Brain pericyte (primary cell): ENCODE results near the gene ENAH.
"Not testable (repeated sequence)": the region's sequence is repeated elsewhere in the genome, so short reads cannot be mapped to it uniquely, and the experiment has no call there.

Experiments used
- DNase-seq: peaks from one replicate; pipeline ENCODE4 v3.0.0-alpha.2; 2012; ENCODE audit warnings: low read depth, low spot score

Gene ENAH

DNA sequence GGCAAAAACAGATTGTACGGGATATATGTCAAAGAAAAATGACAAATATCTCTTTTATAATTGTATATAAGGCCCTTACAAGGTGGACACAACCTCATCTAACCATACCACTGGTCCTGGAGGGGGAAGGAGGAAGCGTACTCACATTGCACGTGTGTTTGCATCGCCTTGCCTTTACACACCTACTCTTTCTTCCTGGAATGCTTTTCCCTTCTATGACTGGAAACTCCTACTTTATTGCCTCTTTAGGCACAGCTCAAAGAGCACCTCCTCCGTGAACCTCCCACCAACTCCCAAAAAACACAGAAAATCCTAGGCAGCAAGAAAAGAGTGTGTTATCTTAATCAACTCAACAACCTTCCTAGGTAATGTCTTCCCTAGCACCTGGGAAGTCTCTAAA, 125.3 kb downstream of the ENAH start:
- no peak for DNase-seq

DNA sequence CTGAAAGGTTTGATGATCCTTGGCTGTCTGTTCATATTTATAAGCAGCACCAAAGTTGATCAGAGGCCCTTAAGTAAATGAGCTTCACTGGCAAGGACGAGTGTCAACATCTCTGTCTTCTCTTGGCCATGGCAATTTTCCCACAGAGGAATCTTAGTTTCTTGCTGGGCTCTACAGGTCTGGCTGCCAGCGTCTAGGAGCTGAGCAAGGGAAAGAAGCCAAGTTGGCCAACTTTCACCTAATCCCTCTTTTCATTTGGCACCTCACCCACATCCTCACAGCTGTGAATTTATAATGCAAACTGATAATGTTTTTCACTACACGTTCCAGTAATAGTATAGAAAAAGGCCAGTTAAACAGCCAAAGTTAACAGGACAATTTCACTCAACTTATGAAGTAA, 126.0 kb downstream of the ENAH start:
- DNase-seq, result no peak

DNA sequence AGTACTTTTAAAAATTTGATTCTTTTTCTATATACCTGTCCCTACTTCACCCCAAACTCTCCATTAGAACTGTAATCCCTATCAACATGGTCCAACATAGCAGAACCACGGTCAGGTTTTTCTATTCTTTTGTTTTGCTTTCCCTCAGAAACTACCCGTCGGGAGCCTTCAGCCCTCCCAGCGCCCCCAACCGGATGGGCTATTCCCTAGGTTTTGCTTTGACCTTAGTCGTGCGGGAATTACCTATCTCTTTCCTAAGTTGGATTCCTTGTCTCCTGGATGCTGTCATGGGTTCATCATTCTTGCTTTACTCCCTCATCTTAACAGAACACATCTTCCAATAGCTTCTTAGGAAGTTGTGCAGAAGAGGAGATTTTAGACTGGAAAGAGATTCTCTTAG, 127.5 kb downstream of the ENAH start:
- DNase-seq, result no peak

DNA sequence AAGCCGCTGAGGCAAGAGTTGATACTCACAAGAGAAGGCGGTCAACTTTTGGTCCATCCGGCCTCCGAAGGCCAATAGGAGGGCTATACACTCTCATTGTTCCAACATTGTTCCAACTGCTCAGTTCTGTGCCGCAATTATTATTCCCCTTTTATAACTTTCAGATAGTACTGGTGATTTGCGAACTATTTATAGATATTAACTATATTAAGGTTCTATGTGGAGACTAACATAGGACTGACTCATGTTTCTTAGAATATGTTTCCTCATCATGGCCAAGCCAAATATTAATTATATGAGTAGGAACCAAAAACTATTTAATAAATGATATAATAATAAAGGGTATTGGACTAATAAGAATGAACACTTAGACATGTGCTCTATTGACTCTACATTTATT, 128.4 kb downstream of the ENAH start:
- DNase-seq, result no peak

DNA sequence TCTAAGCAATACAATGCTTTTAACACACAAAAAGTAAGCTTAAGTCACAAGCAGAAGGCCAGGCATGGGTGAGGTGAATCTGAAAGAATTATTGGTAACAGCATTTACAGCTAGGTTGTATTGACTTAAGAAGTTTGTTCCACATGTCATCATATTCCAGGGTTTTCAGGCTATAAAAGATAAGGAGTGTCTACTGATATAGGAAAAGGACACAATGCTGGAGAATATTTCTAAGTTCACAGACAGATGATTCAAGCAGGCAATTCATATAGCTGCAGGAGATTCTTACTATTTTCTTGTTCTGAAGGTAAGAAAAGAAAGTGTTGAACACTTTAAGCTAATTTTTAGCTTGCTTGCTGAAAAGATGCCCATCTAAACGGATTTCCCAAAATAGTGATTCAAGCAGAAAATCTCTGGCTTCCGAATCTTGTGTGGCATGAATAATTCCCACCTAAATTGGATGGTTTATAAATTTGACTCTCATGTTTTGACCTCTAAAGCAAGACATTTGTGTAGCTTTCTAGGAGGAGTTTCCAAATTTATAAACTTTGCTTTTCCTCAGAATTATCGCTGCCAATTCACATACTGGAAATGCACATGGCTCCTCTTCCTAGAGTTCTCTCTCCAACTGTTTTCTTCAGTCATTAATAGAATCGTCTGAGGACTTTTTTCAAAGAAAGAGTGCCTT, 129.5 kb downstream of the ENAH start:
- no peak for DNase-seq

DNA sequence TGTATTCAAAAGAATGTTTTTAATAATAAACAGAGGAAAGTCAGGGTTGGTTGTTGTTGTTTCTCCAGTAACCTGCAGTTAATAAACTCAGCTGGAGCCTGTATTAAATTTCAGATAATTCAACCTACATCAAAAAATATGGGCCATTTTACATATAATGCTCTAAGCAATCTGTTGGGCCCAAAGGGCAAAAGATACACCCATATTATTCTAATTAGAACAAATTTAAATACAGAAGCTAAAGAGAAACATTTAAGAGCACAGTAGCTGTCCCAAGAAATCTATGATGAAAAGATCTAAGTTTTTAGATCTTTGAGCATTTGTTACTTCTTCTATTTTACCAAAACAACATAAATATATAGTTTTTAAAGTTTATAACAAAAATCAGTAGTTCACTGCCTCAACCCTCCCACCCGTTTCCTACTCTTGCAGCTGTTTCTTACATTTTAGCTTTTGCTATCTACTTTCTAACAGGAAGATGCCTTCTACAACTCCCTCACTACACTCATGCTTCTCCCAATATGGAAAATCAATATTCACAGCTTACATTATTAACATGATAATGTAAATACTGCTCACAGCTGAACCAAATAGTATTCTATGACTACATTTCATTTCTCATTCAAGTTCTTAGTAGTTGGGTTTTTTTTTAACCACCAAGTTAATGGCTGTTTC, 130.2 kb downstream of the ENAH start:
- DNase-seq, result no peak

DNA sequence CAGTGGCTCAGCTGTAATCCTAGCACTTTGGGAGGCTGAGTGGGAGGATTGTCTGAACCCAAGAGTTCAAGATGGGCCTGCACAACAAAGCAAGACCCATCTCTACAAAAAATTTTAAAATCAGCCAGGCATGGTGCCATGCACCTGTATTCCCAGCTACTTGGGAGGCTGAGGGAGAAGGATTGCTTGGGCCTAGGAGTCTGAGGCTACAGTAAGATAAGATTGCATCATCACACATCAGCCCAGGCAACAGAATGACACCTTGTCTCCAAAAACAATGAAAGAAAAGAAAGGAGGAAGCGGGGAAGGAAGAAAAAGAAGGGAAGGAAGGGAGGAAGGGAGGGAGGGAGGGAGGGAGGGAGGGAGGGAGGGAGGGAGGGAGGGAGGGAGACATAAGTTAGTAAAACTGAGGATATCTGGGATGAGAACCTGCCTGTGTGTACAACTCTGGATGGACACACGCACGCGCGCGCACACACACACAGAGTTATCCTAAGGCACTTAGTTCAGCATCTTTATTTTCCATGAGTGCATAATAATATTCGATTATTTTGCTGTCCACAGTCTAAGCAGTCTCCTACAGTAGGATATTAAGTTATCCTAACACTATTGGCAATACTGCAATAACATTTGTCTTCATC, 132.2 kb downstream of the ENAH start:
- DNase-seq, result no peak

DNA sequence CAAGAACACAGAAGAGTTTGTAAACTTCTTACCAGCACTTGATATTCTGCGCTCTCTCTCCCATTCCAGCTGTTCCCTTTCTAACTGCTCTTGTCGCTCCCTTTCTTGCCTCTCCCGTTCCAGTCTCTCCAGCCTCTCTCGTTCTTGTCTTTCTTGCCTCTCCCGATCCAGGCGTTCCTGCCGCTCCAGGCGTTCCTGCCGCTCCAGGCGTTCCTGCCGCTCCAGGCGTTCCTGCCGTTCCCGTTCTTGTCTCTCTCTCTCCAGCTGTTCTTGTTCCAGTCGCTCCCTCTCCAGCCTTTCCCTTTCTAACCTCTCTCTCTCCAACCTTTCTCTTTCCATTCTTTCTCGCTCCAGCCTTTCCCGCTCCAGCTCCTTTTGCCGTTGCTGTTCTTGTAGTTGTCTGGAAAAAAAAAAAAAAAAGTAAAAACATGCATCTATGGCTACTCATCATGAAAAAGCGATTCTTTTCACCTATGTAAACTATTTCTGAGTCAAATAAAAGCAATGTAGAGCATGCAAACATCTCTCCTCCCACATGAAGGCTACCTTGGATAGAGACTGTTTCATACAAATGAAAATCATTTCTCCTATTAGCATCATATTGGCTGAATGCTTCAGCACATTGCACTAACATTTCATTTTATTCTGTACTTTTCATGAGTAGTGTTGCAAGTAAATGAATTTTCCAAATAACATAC, 133.6 kb downstream of the ENAH start:
- DNase-seq, result no peak

DNA sequence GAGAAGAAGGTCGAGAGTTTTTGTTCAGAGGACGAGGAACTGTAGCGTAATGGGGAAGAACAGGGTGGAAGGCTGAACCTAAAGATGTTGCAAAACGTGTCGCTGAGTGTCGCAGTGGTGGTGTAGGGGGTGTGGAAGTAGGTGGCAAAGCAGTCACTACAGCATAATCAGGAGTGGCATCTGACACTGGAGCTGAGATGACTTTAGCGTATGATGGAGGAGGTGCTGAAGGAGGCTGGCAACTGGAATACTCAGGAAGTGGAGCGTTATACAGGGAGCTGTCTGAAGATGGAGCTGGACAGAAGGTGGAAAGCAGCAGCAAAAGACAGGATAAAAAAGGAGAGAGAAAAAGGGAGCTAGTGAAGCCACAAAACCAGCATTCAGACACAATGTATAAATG, 135.2 kb downstream of the ENAH start:
- no peak for DNase-seq

DNA sequence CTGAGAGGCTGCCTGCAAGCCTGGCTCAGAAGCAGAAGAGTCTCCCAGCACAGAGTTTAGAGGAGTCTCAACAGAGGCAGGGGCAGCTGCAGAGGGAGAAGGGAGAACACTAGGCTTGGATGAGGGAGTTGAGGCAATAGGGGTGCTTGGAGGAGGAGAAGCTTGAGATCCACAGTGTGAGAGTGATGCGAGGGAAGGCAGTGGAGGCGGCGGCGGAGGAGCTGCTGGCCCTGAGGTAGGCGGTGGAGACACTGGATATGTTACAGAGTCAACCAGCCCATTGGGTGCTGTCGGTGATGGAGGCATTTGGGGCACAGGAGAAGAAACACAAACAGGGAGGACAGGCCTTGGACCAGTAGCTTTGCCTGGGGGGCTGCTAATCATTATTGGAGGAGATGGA, 135.7 kb downstream of the ENAH start:
- no peak for DNase-seq

DNA sequence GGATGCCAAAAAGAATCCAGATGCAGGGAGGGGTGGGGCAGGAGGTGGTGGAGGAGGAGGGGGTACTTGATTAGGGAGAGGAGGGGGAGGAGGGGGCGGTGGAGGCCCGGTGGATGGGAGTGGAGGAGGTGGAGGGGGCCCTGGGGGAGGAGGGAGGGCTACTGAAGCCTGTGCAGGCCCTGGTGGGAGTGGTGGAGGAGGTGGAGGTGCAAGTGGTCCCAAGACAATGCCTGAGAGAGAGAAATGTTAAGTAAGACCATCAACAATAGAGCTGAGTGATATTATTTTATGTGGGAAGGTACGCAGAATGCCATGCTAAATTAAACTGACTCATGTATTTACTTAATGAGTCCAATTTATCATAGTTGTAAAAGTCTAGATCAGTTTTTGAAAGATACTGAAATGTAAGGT, 138.2 kb downstream of the ENAH start:
- no peak for DNase-seq

DNA sequence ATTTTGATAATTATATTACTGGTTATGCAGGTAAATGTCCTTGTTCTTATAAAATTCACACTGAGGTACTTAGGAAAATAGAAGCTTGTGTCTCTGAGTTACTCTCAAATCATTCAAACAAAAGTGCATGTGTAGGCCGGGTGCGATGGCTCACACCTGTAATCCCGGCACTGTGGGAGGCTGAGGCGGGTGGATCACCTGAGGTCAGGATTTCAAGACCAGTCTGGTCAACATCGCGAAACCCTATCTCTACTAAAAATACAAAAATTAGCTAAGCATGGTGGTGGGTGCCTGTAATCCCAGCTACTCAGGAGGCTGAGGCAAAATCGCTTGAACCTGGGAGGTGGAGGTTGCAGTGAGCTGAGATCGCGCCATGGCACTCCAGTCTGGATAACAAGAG, 139.3 kb downstream of the ENAH start:
- not testable (repeated sequence) for DNase-seq

DNA sequence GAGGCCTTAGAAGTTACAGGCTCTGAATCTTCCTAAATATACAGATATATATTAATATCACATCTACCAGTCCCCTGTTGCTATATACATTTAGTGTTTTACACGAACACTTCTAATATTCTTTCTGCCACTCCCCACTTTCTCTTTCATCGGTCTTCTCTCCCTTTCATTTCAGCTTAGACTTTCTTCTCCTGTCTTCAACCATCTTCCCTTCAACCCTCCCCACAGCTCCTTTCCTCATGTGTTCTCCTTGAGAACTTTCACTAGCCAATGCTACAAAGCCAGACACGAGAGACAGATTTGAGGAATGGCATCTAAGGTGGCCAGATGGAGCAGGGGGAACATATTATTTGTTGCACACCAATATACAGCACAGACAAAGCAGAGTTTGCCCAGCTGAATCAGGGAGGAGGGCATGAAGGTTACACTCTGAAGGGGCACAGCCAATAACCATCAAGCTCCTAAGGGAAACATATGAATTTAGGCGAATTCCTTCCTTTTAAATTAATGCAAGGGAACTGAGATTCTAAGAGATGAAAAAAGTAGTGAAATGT, 141.0 kb downstream of the ENAH start:
- no peak for DNase-seq

DNA sequence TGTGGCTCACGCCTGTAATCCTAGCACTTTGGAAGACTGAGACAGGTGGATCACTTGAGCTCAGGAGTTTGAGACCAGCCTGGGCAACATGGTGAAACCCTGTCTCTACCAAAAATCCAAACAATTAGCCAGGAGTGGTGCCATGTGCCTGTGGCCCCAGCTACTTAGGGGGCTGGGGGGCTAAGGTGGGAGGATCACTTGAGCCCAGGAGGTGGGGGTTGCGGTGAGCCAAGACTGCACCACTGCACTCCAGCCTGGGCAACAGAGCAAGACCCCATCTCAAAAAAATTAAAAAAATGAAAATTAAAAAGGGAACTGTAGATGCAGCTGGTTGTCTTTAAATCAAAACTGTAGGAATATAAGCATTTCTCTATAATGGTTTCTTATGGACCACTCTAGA, 142.2 kb downstream of the ENAH start:
- DNase-seq, result not testable (repeated sequence)

DNA sequence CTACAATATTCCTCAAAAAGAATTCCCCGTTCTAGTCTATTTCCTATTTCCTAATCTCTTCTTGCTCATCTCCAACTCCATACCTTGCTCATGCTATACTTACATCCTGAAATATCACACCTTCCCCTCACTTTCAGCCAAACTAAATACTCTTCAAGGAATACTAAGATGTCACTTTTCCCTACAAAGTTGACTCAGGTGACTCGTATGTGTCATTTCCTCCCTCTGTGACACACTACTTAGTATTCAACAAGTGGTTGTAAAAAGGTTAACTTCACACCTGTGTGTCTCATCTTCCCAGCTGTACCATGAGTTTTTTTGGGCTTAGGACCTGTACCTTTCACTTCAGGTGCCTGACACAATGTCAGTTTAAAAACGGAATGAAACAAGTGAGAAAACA, 143.2 kb downstream of the ENAH start:
- no peak for DNase-seq

DNA sequence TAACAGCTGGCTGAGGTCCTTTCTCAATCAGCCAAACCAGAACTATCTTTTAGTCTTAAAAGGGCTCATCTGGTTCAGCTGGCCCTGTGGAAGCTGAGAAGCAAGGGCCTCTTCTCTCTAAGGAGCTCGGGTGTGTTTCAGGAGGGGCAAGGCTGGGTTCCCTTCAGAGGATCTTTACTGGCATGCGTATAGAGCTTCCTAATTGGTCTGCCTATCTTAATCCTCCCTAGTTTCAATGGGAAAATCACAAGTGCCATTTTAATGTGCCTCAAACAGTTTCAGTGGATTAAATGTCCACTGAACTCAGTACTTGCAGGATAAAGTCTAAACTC, 143.6 kb downstream of the ENAH start:
- DNase-seq, result no peak

DNA sequence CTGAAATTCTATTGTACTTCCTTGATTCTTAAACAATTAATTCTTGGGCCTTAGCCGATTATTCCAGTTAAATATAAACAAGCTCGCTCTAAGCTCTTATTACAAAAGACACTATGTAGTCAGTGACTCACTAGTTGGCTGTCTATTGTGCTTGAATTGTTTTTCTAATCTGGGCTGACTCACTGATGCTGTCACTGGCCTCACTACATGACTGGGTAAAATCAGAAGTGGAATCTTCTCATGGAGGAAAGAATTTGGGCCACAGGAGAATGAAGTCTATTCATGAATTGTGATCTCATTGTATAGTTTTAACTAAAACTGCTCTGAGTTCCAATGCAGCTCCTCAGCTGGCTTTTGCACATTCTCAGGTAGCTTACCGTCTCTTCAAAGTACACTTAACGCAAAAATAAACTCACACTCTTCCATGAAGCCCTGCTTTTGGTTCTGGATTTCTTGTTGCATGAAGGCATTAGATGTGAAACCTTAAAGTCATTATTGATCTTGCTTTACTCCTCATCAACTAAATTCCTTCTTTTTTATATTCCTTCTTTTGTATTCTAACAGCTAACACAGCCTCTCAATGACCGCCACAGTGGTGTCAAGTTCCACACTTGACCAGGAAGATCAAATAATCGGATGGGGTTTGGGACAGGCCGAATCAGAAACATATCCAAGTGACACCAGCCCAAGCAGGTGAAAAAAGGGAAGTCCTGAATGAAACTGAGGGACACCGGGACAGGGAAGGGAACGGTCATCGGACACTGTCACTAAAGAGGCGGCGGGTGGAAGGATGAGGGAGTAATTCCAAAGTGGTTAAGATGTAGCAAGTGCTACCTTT, 144.2 kb downstream of the ENAH start:
- DNase-seq, result peak; percentile 90

DNA sequence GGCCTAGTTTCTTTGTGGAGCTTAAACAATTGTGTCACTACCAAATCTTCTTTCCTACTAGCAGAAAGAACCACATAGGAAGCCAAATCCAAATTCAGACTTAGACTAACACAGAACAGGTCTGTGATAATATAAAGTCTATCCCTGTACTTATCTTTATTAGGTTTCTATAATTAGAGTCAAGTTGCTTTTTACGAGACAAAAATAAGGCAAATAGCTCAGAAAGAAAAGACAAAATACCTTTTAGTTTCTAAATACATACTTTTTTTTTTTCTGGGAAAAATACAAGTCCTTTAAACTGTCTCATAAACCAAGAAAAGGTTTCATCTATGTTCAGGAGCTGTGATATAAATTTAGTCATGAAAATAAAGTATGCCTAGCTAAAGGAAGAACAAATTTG, 146.2 kb downstream of the ENAH start:
- no peak for DNase-seq

DNA sequence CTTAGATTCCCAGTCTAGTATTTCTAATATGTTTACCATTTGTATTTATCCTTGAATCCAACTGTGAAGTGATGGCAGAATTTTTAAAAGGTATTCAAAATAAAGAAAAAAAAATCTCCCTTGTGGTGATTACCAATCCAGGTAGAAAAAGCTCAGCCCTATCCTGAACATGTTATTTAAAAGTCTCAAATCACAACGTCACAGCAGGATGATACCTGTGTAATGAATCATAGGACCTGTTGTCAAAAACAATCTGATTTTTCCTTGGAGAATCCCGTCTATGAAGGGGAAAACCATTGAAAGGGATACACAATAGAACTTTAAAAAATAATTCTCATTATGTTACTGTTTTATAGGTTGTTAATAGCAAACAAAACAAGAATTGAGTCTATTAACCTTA, 148.1 kb downstream of the ENAH start:
- no peak for DNase-seq

DNA sequence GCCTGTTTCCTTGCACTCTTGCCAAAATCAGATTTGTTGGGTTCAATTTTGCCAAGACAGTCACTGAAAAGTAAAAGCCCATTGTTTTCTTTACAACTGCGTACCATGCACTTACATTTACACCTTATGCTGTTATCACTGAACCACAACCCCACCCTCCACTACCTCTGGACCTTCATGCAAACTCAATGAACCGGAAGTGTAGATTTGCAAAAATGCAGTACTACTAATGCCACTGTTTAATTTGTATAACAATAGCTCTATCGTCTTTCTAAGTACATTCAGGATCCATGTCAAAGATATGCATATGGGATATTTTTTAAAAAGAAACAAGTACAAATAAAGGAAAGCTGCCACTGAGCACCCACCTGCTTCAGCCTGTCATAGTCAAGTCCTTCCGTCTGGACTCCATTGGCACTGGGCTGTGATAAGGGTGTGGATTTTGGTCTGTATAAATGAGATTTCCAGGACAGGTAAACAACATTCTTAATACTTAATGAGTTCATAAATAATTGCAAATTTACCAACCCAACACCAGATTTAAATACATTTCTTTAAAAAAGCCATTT, 152.2 kb downstream of the ENAH start:
- no peak for DNase-seq

DNA sequence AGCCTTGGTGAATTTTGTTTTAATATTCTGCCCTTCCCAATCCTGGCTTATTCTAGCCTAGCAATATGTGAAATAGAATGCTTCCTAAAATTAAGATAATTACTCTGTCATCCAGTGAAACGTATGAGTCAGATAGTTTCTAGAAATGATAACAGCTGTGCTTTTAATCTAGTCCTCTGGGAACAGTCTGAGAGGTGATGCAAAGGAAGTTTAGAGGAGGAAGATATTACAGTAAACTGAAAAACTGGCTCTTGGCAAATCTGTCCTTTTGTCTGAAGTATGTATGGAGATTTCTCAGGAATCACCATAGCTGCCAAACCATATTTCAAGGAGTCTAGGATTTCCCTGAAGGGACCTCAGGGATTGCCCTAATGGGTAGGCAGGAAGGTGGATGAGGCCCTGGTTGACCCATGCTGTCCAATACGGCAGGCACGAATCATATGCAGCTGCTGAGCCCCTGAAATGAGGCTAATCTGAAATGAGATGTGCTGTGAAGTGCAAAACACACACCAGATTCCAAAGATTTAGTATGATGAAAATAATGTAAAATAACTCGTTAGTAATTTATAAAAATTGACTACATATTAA, 154.3 kb downstream of the ENAH start:
- DNase-seq, result no peak
